Rectal smooth muscle tissue (tissue), 1 donor: Measurements from ENCODE around the gene ARHGEF7.

ENCODE experiments used
- H3K27ac ChIP-seq: one replicate; pipeline ENCODE4 v1.7.0; 2013; ENCODE audit warnings: low read depth, low read length, inconsistent platforms
- H3K27me3 ChIP-seq: one replicate; pipeline ENCODE4 v1.7.0; 2013; ENCODE audit warnings: low read length; ENCODE audit not compliant: control insufficient read depth, insufficient read depth
- H3K36me3 ChIP-seq: one replicate; pipeline ENCODE4 v1.7.0; 2013; ENCODE audit warnings: low read length; ENCODE audit not compliant: control insufficient read depth, insufficient read depth
- H3K4me1 ChIP-seq: one replicate; pipeline ENCODE4 v1.7.0; 2013; ENCODE audit warnings: low read length; ENCODE audit not compliant: control insufficient read depth, insufficient read depth
- H3K4me3 ChIP-seq: one replicate; pipeline ENCODE4 v1.7.0; 2013; ENCODE audit warnings: low read length
- H3K9ac ChIP-seq: one replicate; pipeline ENCODE4 v1.7.0; 2013; ENCODE audit warnings: low read length

The ARHGEF7 gene

DNA sequence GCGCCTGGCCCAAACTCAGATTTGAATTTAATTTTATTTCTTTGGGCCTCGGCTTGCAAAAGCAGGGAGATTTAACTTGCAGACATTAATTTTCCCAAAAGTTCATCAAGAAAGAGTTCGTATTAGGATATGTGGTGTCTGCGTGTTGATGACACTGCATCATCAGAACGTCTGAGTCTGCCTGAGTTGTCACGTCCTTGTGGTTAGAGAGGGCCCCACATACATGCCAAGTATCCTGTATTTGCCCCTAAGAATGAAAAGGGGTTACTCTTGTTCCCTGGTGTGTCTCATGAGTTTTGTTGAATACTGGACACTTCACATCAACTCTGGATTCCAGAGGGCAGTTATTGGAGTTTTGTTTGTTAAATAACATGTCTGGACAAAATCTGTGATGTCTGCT, 199.7 kb downstream of the ARHGEF7 start:
- peaks cover 3% of the 10 kb centered on the region for H3K36me3 ChIP-seq
- H3K27ac ChIP-seq: no peak overlapping the region
- no peak overlapping the region for H3K9ac ChIP-seq
- H3K27me3 ChIP-seq: no peaks in the 10 kb centered on the region
- no peaks in the 10 kb centered on the region for H3K4me1 ChIP-seq
- no peak overlapping the region for H3K4me3 ChIP-seq

- H3K27ac ChIP-seq: no peak overlapping the region
- H3K27me3 ChIP-seq: no peaks in the 10 kb centered on the region
- H3K36me3 ChIP-seq: peaks cover 3% of the 10 kb centered on the region
- H3K4me3 ChIP-seq: no peak overlapping the region
- no peak overlapping the region for H3K9ac ChIP-seq
- H3K4me1 ChIP-seq: no peaks in the 10 kb centered on the region
Measured at GRCh38 chr13:111315347-111315995, 200.4 kb downstream of the ARHGEF7 start.

DNA sequence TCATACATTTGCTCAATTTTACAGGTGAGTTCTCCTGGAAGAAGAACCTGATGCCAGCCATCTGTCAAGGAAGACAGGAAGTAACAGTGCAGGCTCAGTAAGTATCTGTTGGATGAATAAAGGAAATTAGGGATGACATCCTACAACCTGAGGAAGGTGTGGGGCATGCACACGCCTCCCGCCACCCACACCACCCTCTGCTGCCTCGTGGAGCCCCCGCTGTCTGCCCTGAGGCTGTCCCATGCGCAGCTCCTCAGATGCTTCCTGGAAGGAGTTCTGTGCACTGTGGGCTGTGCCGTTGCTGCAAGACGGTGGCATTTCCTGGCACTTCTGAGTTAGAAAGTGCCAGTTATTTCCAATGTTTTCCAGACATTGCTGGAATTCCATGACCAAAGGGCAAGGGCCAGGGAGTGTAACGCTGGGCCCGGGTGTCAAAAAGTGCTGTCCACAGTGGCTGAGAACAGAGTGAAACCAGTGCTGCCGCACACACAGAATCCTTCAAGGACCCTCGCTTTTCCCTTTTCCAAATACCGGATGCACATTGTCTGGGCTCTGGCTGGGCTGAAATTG, 201.1 kb downstream of the ARHGEF7 start:
- H3K4me1 ChIP-seq: no peaks in the 10 kb centered on the region
- H3K27me3 ChIP-seq: no peaks in the 10 kb centered on the region
- H3K9ac ChIP-seq: no peak overlapping the region
- H3K27ac ChIP-seq: no peak overlapping the region
- H3K36me3 ChIP-seq: peaks cover 3% of the 10 kb centered on the region
- no peak overlapping the region for H3K4me3 ChIP-seq

- H3K36me3 ChIP-seq: peaks cover 3% of the 10 kb centered on the region
- no peak overlapping the region for H3K4me3 ChIP-seq
- H3K27ac ChIP-seq: no peak overlapping the region
Measured at GRCh38 chr13:111317042-111317550, 202.0 kb downstream of the ARHGEF7 start.

DNA sequence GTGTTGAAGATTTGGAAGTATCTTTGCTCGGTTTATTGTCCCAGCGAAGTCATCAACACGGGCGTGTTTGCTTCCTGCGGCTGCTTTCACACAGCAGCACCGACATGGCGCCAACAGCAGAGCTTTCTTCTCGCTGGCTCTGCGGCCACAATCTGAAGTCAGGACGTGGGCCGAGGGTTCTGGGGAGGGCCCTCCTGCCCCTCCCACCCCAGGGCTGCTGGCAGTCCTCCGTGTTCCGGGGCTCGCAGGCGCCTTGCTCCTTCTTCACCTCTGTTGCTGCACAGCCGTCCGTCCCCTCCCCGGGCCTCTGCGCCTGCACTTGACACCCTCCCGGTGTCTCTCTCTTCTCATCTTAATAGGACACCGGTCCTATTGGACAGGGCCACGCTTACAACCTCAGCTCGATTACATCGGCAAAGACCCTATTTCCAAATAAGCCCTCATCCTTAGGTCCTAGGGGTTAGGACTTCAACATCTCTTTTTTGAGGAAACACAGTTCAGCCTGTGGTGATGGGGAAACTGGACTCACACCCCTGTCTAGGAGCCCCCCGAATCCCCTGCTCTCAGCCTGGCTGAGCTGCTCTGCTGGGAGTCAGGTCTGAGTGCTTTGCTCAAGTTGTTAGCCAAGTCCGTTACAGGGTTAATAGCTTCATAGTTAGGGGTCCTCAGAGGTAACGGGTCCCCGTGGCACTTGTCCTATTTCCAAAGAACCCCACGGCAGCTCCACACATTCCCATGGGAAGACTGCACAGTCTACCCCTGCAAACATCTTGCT, 202.6 kb downstream of the ARHGEF7 start:
- H3K27me3 ChIP-seq: no peaks in the 10 kb centered on the region
- no peak overlapping the region for H3K9ac ChIP-seq
- no peak overlapping the region for H3K4me3 ChIP-seq
- peaks cover 3% of the 10 kb centered on the region for H3K36me3 ChIP-seq
- no peaks in the 10 kb centered on the region for H3K4me1 ChIP-seq
- H3K27ac ChIP-seq: no peak overlapping the region

More at GRCh38 chr13:111317042-111317550, 202.0 kb downstream of the ARHGEF7 start:
- H3K27me3 ChIP-seq: no peaks in the 10 kb centered on the region
- H3K4me1 ChIP-seq: no peaks in the 10 kb centered on the region
- H3K9ac ChIP-seq: no peak overlapping the region

- Histone ChIP-seq H3K4me1 (no peaks in the 10 kb centered on the region), H3K9ac (no peak overlapping the region)
Measured at GRCh38 chr13:111318386-111318785, 203.3 kb downstream of the ARHGEF7 start.

DNA sequence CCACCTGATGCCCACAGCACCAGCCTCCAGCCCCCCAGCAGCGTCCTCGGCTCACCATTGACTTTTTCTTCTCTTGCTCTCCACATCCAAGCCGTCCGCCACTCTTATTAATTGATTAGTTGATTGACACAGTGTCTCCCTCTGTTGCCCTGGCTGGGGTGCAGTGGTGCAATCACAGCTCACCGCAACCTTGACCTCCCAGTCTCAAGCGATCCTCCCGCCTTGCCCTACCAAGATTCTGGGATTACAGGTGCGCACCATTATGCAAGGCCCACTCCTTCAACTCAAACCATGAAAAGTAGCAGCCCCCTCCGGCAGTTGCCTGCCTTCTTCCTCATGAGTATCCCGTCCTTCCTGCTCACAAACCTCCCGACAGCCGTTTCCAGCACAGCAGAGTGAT, 204.4 kb downstream of the ARHGEF7 start:
- Histone ChIP-seq H3K9ac (no peak overlapping the region), H3K4me1 (no peaks in the 10 kb centered on the region), H3K4me3 (no peak overlapping the region), H3K36me3 (peaks cover 3% of the 10 kb centered on the region), H3K27me3 (no peaks in the 10 kb centered on the region), H3K27ac (no peak overlapping the region)

More at GRCh38 chr13:111318386-111318785, 203.3 kb downstream of the ARHGEF7 start:
- Histone ChIP-seq H3K27me3 (no peaks in the 10 kb centered on the region), H3K36me3 (peaks cover 3% of the 10 kb centered on the region), H3K4me3 (no peak overlapping the region), H3K27ac (no peak overlapping the region)

GRCh38 chr13:111319998-111320911, 205.1 kb downstream of the ARHGEF7 start, which contains the start of gene TEX29:
Gene TEX29, plus strand, starts transcription at chr13:111320642. Its CDS starts 249 bp downstream, at chr13:111320891.
- Histone ChIP-seq H3K9ac (no peak within 1 kb of the TSS), H3K27me3 (no peaks in the 10 kb centered on the region), H3K4me1 (no peaks in the 10 kb centered on the region), H3K27ac (no peak within 1 kb of the TSS), H3K36me3 (peaks cover 3% of the 10 kb centered on the region), H3K4me3 (no peak within 1 kb of the TSS)

DNA sequence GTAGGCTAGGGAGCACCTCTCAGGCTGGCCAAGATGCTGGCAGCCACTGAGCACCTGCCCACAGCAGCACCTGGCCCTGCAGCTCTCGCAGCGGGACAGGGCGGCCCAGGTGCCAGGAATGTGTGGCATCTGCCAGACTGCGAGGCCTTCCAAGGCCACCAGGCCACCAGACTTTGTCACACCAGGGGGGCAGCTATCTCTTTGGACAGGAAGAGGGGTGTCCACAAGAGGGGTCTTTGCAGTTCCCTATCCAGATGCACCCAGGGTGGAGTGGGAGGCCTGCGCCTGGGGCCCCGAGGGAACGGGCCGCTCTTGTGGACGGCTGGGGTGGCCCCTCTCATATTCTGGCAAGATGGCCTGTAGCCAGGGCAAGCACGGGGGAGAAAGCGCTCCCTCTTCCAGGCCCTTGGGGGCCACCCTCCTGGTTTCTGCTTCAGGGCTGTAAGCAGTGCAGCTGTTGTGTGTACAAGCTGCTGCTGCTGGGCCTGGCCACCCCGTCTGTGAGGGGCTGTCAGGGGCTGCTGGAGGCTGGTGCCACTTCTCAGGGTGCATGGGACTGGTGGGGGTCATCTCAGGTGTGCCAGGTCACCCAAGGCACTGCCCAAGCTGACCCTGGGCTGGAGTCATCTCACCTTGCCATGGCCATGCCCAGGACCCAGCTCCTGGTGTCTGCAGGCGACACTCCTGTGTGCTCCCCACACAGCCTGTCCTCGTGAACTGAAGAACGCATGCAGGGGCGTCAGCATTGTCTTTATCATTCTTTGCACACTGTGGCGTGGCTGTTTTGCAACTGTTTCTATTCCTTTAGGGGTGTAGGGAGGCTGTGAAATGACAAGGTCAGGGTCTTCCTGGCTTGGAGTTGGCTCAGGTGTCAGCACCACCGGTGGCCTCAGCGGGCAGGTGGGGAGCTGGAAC, 207.1 kb downstream of the ARHGEF7 start:
- no peak overlapping the region for H3K27ac ChIP-seq
- no peaks in the 10 kb centered on the region for H3K27me3 ChIP-seq
- H3K36me3 ChIP-seq: no peaks in the 10 kb centered on the region
- no peaks in the 10 kb centered on the region for H3K4me1 ChIP-seq
- no peak overlapping the region for H3K4me3 ChIP-seq
- H3K9ac ChIP-seq: no peak overlapping the region

- no peaks in the 10 kb centered on the region for H3K36me3 ChIP-seq
- no peak overlapping the region for H3K27ac ChIP-seq
- H3K4me1 ChIP-seq: no peaks in the 10 kb centered on the region
- no peaks in the 10 kb centered on the region for H3K27me3 ChIP-seq
- no peak overlapping the region for H3K9ac ChIP-seq
- H3K4me3 ChIP-seq: no peak overlapping the region
Measured at GRCh38 chr13:111322916-111323331, 207.8 kb downstream of the ARHGEF7 start.

DNA sequence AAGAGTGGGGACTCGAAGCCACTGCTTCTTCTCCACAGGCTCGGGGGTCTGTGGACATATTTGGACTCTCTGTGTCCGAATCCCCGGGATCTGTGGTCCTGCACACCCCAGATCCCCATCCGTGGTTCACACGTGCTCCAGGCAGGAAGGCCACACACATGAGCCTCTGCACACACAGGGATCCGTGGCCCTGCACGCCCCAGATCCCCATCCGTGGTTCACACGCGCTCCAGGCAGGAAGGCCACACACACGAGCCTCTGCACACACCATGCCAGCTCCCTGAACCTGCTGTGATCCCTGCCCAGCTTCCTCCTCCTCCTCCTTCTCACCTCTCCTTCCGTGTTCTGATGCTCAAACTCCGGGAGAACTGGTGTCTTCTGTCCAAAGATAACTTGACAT, 208.4 kb downstream of the ARHGEF7 start:
- Histone ChIP-seq H3K27ac (no peak overlapping the region), H3K4me3 (no peak overlapping the region), H3K9ac (no peak overlapping the region), H3K36me3 (no peaks in the 10 kb centered on the region), H3K4me1 (no peaks in the 10 kb centered on the region), H3K27me3 (no peaks in the 10 kb centered on the region)
